Subcutaneous adipose tissue (tissue), 4 donors: ENCODE measurements around the gene TPSG1. TPM values are rescaled to one million over a fixed set of nuclear protein-coding genes. Genes with fewer than 3 reads are reported as not detected.
"Not testable (repeated sequence)": the region's sequence is repeated elsewhere in the genome, so short reads cannot be mapped to it uniquely, and the experiment has no call there.

Experiments used
- CTCF ChIP-seq: fragments of 450-650 bp; IDR thresholded peaks from one replicate; pipeline ENCODE4 v1.5.1; 2016; ENCODE audit warnings: low read depth, mild to moderate bottlenecking, control low read depth, antibody characterized with exemption, moderate library complexity
- total RNA-seq, 4 donors: library from RNA; depleted of rRNA; stranded (reverse); fragments of >200 nt; gene quantifications; one replicate each; pipeline ENCODE4 v1.1.0, GENCODE V29; 2016

TPSG1 gene
- total RNA-seq, 4 donors from 2014 or later: 2.4 TPM; not detected in 3

GRCh38 chr16:1245452-1246020 lies 20.5 kb upstream of the TPSG1 start:
- TF ChIP-seq CTCF: no peak

GRCh38 chr16:1244881-1245280 lies 19.8 kb upstream of the TPSG1 start:
- no peak for TF ChIP-seq CTCF

GRCh38 chr16:1240436-1240835 lies 15.4 kb upstream of the TPSG1 start, which contains the start of gene TPSAB1:
Gene TPSAB1 (plus strand): TSS chr16:1240705. CDS start chr16:1240939, 234 bp downstream.
- not testable (repeated sequence) for TF ChIP-seq CTCF

- no peak for TF ChIP-seq CTCF
These were observed 12.9 kb upstream of the TPSG1 start for GRCh38 chr16:1237990-1238389.

GRCh38 chr16:1230084-1230470 lies 5.0 kb upstream of the TPSG1 start, which contains the start of gene TPSB2:
Gene TPSB2 (minus strand): TSS chr16:1230184. CDS start chr16:1229951, 233 bp downstream.
- TF ChIP-seq CTCF: not testable (repeated sequence)

GRCh38 chr16:1224558-1224957 lies 510 bp downstream of the TPSG1 start:
- TF ChIP-seq CTCF: no peak

- no peak for TF ChIP-seq CTCF
These were observed 1.5 kb downstream of the TPSG1 start for GRCh38 chr16:1223355-1224214.
